Activated CD4-positive, alpha-beta T cell treated with anti-CD3 and anti-CD28 coated beads for 36 hours (primary cell): ENCODE results near the gene ZSCAN29. TPM values are rescaled to one million over a fixed set of nuclear protein-coding genes. Genes with fewer than 3 reads are reported as not detected.
A peak's percentile ranks its signal among the peaks of the same experiment; 100 is the strongest.

ENCODE experiments used
- ATAC-seq: fragments of 200-7000 bp; cut with Tn5 transposase; one replicate; pipeline ENCODE4 v1.10.0; 2021; ENCODE audit warnings: mild to moderate bottlenecking, moderate library complexity
- CTCF ChIA-PET: fragments of 350-600 bp; sonication (Branson Sonifier 250); formaldehyde crosslinking; loops from one replicate; lab custom pipeline; 2021; ENCODE audit warnings: antibody characterized with exemption; lab: Charles Lee
- POLR2A ChIA-PET: fragments of 350-600 bp; sonication (Branson Sonifier 250); formaldehyde crosslinking; loops from one replicate; lab custom pipeline; 2021; ENCODE audit warnings: antibody characterized with exemption, inconsistent platforms; lab: Charles Lee
- DNase-seq: peaks from one replicate; pipeline ENCODE4 v3.0.0-alpha.2; 2020
- H3K27ac Mint-ChIP-seq: one replicate; pipeline ENCODE4 v1.8.0; 2021; ENCODE audit warnings: mixed read lengths
- H3K27me3 Mint-ChIP-seq: one replicate; pipeline ENCODE4 v1.8.0; 2021; ENCODE audit warnings: mixed read lengths
- H3K36me3 Mint-ChIP-seq: one replicate; pipeline ENCODE4 v1.8.0; 2021; ENCODE audit warnings: low read depth, mixed read lengths
- H3K4me1 Mint-ChIP-seq: one replicate; pipeline ENCODE4 v1.8.0; 2021; ENCODE audit warnings: mixed read lengths
- H3K4me3 Mint-ChIP-seq: one replicate; pipeline ENCODE4 v1.8.0; 2021; ENCODE audit warnings: mild to moderate bottlenecking, moderate library complexity, mixed read lengths
- H3K9me3 Mint-ChIP-seq: one replicate; pipeline ENCODE4 v1.8.0; 2021; ENCODE audit warnings: low read depth, mixed read lengths
- intact Hi-C, 2 experiments: fragments of 100-400 bp; cut with DNase I in 1 of 2; cut with micrococcal nuclease in 1 of 2; formaldehyde crosslinking; loops; one replicate each; pipeline versions ENCODE4 v1.14.2 to v1.15.1; 2022 to 2024; cut with DNase I, micrococcal nuclease
- total RNA-seq, 2 experiments: library from RNA; stranded (reverse); gene quantifications; one replicate each; pipeline ENCODE4 v1.2.3, GENCODE V29; 2021

ZSCAN29 gene
- total RNA-seq, 2 experiments from 2014 or later: 20.8 to 26.4 TPM

- no peak overlapping the region for H3K27ac Mint-ChIP-seq
- no peaks in the 10 kb centered on the region for H3K9me3 Mint-ChIP-seq
- H3K4me1 Mint-ChIP-seq: no peaks in the 10 kb centered on the region
- no peak for DNase-seq
- ATAC-seq: no peak
- POLR2A ChIA-PET: no interaction called here
- no peak overlapping the region for H3K4me3 Mint-ChIP-seq
- H3K36me3 Mint-ChIP-seq: peaks cover 3% of the 10 kb centered on the region
- H3K27me3 Mint-ChIP-seq: no peaks in the 10 kb centered on the region
- CTCF ChIA-PET: interaction anchor here (0.6 to 1.4 kb wide), 6 partner anchors 11 to 391 kb away, joined by 3 to 4 read pairs (median 3); no protein-coding TSS in a partner anchor
- intact Hi-C loops: no loop called here
Observed at GRCh38 chr15:43347114-43347513, 23.7 kb downstream of the ZSCAN29 start.

DNA sequence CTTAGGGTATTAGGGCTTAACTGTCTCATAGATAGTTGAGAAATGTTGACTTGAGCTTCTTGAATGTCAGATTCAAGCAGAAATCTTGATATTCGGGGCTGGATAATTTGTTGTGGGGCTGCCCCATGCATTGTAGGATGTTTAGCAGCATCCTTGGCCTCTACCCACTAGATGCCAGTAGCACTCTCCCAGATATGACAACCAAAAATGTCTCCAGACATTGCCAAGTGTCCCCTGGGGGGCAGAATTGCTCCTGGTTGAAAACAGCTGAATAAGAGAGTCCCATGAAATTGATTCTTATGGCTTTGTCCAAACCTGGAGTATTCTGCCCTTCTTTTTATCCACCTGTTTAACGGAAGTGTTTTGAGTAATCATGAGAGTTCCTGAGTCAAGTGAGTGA is 24.5 kb downstream of the ZSCAN29 start:
- no peak overlapping the region for H3K4me3 Mint-ChIP-seq
- intact Hi-C loops: no loop called here
- H3K27ac Mint-ChIP-seq: no peak overlapping the region
- peak; percentile 33 for ATAC-seq
- CTCF ChIA-PET: interaction anchor here (0.6 to 0.9 kb wide), 2 partner anchors 12 to 392 kb away, joined by 3 read pairs; no protein-coding TSS in a partner anchor
- H3K9me3 Mint-ChIP-seq: no peaks in the 10 kb centered on the region
- DNase-seq: peak; percentile 19
- H3K27me3 Mint-ChIP-seq: no peaks in the 10 kb centered on the region
- peaks cover 3% of the 10 kb centered on the region for H3K36me3 Mint-ChIP-seq
- H3K4me1 Mint-ChIP-seq: no peaks in the 10 kb centered on the region
- POLR2A ChIA-PET: no interaction called here

DNA sequence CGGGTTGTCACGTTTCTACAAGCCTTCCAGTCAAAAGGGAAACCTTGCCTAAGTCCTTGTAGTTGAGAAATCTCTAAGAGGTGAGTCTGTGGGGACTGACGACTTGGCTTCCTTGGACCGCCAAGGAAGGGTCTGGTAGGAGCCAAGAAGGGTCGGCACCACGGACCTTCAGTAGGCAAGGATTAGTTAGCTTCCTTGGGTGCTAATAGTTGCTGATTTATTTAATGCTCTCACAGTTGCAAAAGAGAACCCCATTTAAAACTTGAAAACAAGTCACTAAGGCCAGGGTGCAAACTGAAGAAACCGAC is 40.1 kb downstream of the ZSCAN29 start:
- intact Hi-C loops: loop anchor here (1.0 to 2.0 kb wide), 12 partner anchors 41 to 1057 kb away; partner anchors contain the start of genes TUBGCP4 (in 2 of the 2), ZSCAN29 (in 2 of the 2), CCNDBP1 (in 1 of the 2) and GANC (in 1 of the 2)
- peaks cover 34% of the 10 kb centered on the region for H3K36me3 Mint-ChIP-seq
- H3K9me3 Mint-ChIP-seq: no peaks in the 10 kb centered on the region
- POLR2A ChIA-PET: no interaction called here
- peaks cover 32% of the 10 kb centered on the region for H3K4me1 Mint-ChIP-seq
- peak overlapping the region; percentile 91 for H3K4me3 Mint-ChIP-seq
- no peaks in the 10 kb centered on the region for H3K27me3 Mint-ChIP-seq
- CTCF ChIA-PET: no interaction called here
- H3K27ac Mint-ChIP-seq: peak overlapping the region; percentile 95
- peak; percentile 20 for ATAC-seq
- no peak for DNase-seq

DNA sequence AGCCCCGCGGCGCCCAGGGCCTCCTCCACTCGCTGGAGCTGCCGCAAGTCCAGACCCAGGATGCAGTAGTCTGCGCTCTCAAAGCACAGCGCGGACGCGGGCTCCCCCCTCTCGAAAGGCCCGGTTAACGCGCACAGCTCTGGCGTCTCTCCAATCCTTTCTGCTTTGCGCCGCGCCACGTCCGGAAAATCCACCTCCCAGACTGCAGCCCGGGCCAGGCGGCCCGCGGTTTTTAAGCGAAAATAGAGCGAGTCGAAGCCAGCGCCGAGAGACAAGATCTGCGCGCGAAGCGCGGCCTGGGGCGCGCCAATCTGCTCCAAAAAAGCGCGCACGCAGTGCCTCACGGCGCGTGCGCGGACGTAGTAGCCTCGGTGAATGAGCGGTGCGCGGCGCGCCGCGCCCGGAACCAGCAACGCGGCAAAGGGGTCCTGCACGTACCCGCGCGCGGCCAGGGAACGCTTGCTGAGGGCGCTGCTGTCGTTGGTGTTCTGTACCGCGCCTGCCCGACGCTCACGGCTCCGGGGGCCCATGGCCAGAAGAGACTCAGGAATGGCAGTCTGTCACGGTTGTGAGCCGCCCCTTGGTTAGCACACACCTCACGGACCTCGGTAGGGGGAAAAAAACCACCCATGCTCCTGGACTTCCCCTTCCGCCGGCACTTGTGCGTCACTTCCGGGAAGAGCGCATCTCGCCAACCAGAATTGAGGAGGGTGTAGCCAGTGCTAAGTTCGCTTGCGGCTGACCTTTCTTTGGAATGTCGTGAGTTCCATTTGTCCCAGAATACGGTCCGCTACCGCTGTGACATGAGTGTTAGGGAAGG is 40.7 kb downstream of the ZSCAN29 start, which contains the start of gene LCMT2:
Gene LCMT2 (minus strand): TSS at position 614 of the 820 bp plus-strand sequence. CDS start 84 bp downstream, at position 530.
- Mint-ChIP-seq H3K4me1 (peaks cover 32% of the 10 kb centered on the region), H3K27me3 (no peaks in the 10 kb centered on the region), H3K4me3 (peak within 1 kb of the TSS; percentile 91), H3K9me3 (no peaks in the 10 kb centered on the region), H3K36me3 (peaks cover 31% of the 10 kb centered on the region), H3K27ac (peak within 1 kb of the TSS; percentile 95)
- intact Hi-C loops: loop anchor here (1.0 to 2.0 kb wide), 12 partner anchors 41 to 1057 kb away; partner anchors contain the start of genes TUBGCP4 (in 2 of the 2), ZSCAN29 (in 2 of the 2), CCNDBP1 (in 1 of the 2) and GANC (in 1 of the 2)
- ChIA-PET POLR2A (no interaction called here), CTCF (interaction anchor here (0.9 kb wide), 1 partner anchor 45 kb away, joined by 3 read pairs; no protein-coding TSS in a partner anchor)
- DNase-seq: peak; percentile 93
- peak; percentile 91 for ATAC-seq

DNA sequence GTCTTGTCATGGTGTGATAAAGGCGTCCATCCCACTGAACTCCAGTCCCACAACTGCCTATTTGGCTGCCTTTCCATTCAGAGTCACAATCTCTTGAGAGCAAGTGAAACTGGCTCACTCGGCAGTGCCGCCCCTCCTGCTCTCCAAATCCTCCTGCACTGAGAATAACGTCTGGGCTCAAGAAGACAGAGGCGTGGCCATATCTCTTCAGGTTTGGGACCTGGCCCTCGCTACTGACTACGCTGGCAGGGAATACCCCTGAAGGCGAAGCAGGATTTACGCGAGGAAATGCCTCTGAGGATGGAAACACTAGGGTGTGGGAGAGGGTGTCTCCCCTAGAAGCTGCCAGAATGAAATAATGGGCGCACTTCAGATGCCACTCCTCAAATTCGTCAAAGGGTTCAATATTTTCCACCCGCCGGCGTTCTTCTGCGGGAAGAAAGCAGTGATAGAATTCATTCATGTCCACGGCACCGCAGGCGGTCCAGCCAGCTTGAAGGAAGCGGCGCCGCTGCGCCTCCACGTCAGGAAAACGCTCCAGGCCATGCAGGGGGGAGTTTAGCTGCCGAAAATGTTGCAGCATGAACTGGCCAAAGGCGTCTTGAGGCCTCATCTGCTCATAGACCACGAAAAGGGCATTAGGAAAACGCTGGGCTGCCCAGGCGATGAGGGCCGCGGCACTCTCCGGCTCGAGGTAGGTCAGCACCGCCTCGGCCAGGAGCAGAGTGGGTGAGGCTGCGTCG is 41.5 kb downstream of the ZSCAN29 start:
- peaks cover 32% of the 10 kb centered on the region for H3K4me1 Mint-ChIP-seq
- DNase-seq (peak; percentile 9), ATAC-seq (no peak)
- peaks cover 31% of the 10 kb centered on the region for H3K36me3 Mint-ChIP-seq
- intact Hi-C loops: no loop called here
- H3K27ac Mint-ChIP-seq: peak overlapping the region; percentile 95
- no peaks in the 10 kb centered on the region for H3K9me3 Mint-ChIP-seq
- ChIA-PET POLR2A (no interaction called here), CTCF (interaction anchor here (0.9 kb wide), 1 partner anchor 45 kb away, joined by 3 read pairs; no protein-coding TSS in a partner anchor)
- no peaks in the 10 kb centered on the region for H3K27me3 Mint-ChIP-seq
- H3K4me3 Mint-ChIP-seq: peak overlapping the region; percentile 91

DNA sequence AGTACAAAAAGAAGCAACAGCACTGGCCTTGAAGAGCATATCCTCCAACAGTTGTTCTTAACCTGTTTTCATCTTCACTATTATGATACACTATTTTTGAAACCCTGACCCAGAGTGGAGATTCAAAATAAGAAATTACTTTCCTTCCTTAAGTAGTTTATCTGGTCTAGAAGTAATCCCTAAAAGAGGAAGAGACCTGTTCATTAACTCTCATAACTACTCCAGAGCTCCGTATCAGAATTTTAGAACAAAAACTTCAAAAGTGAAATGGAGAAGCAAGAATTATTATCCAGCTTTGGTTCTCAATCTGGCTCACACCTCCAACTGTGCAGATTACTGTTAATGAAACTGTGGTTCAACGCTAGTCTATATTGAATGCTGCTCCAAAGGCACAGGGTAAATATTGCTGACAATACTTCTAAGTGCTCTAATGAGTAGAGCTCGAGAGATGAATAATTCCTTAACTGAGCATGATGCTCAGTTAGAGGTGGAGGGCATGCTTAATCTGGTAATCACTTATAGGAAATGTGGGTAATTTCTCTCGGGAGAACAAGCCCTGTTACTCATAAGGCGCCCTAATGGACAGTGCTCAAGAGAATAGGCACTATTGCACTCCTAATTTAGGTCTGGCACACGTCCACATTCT is 45.7 kb downstream of the ZSCAN29 start:
- intact Hi-C loops: no loop called here
- POLR2A ChIA-PET: interaction anchor here (0.7 kb wide), 1 partner anchor 34 kb away, joined by 5 read pairs; no protein-coding TSS in a partner anchor
- Mint-ChIP-seq H3K9me3 (no peaks in the 10 kb centered on the region), H3K27ac (no peak overlapping the region), H3K27me3 (no peaks in the 10 kb centered on the region), H3K4me1 (peaks cover 18% of the 10 kb centered on the region), H3K4me3 (no peak overlapping the region), H3K36me3 (peaks cover 23% of the 10 kb centered on the region)
- DNase-seq (no peak), ATAC-seq (no peak)
- CTCF ChIA-PET: interaction anchor here (0.7 to 1.8 kb wide), 3 partner anchors 11 to 191 kb away, joined by 3 to 5 read pairs (median 3); no protein-coding TSS in a partner anchor

DNA sequence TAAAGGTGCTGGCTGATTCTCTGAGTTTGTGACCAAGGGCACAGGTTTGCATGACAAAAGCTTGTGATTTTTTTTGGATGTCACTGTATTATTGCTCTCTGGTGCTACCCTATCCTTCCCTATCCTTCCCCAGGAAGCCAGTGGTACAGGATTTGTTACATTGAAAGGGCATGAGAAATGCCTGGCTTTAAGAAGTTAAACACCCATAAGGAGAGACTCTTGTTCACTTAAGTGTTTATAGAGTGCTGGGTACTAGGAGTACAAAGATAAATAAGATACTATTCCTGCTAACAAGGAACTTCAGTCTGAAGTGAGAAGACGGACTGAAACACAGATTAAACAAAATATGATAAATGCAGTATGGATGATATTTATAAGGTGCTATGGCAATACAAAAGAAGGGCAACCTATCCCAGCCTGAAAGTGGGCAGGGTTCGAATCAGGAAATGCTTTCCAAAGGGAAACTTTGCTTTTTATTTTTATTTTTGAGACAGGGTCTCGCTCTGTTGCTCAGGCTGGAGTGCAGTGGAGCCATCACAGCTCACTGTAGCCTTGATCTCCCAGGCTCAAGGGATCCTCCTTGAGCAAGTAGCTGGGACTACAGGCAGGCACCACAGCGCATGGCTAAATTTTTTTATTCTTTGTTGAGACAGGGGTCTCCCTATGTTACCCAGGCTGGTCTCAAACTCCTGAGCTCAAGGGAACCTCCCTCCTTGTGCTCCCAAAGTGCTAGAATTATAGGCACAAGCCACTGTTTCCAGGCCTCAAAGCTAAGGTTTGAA is 51.7 kb downstream of the ZSCAN29 start:
- DNase-seq: no peak
- intact Hi-C loops: no loop called here
- Mint-ChIP-seq H3K36me3 (no peaks in the 10 kb centered on the region), H3K4me3 (no peak overlapping the region), H3K27me3 (peaks cover 12% of the 10 kb centered on the region), H3K9me3 (no peaks in the 10 kb centered on the region), H3K27ac (no peak overlapping the region), H3K4me1 (no peaks in the 10 kb centered on the region)
- POLR2A ChIA-PET: no interaction called here
- ATAC-seq: no peak
- CTCF ChIA-PET: interaction anchor here (0.6 to 1.0 kb wide), 4 partner anchors 33 to 92 kb away, joined by 3 read pairs; no protein-coding TSS in a partner anchor

DNA sequence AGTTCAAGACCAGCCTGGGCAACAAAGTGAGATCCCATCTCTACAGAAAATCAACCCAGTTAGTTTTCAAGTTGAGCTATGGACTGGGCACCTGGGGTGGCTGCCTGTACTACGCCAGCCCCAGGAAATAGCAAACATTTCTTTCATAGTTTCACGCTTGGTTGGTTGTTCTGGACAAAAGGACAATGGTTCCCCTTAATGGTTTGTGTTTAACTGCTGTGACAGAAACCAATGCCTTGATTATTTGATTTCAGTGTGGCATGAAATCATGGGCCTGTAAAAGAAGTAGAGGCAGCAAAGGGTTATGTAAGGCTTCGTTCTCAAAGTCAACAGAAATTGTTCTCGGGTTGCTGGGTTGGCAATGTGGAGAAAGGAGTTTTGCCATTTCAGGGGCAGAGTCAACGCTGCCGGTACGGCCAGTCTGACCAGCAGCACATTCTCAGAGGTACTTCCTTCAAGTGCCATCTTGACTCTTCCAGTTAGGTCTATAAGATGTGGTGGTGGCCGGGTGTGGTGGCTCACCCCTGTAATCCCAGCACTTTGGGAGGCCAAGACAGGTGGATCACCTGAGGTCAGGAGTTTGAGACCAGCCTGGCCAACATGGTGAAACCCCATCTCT is 53.2 kb downstream of the ZSCAN29 start:
- no peak overlapping the region for H3K27ac Mint-ChIP-seq
- DNase-seq (no peak), ATAC-seq (no peak)
- H3K4me3 Mint-ChIP-seq: no peak overlapping the region
- no peaks in the 10 kb centered on the region for H3K9me3 Mint-ChIP-seq
- ChIA-PET CTCF (no interaction called here), POLR2A (no interaction called here)
- H3K4me1 Mint-ChIP-seq: no peaks in the 10 kb centered on the region
- no peaks in the 10 kb centered on the region for H3K36me3 Mint-ChIP-seq
- intact Hi-C loops: no loop called here
- peaks cover 15% of the 10 kb centered on the region for H3K27me3 Mint-ChIP-seq

- H3K27ac Mint-ChIP-seq: no peak overlapping the region
- H3K9me3 Mint-ChIP-seq: no peaks in the 10 kb centered on the region
- H3K27me3 Mint-ChIP-seq: peaks cover 16% of the 10 kb centered on the region
- POLR2A ChIA-PET: no interaction called here
- ATAC-seq (no peak), DNase-seq (no peak)
- intact Hi-C loops: no loop called here
- H3K4me1 Mint-ChIP-seq: no peaks in the 10 kb centered on the region
- no peak overlapping the region for H3K4me3 Mint-ChIP-seq
- CTCF ChIA-PET: interaction anchor here (0.7 kb wide), 1 partner anchor 32 kb away, joined by 4 read pairs; no protein-coding TSS in a partner anchor
- no peaks in the 10 kb centered on the region for H3K36me3 Mint-ChIP-seq
Observed at GRCh38 chr15:43316971-43317346, 53.9 kb downstream of the ZSCAN29 start.
